GM23248 (cell line): ENCODE results near the gene ITGB1BP1. TPM values are rescaled to one million over a fixed set of nuclear protein-coding genes. Genes with fewer than 3 reads are reported as not detected.
"Not testable (repeated sequence)": the region's sequence is repeated elsewhere in the genome, so short reads cannot be mapped to it uniquely, and the experiment has no call there.

Source experiments
- DNase-seq: peaks from one replicate; pipeline ENCODE4 v3.0.0-alpha.2; 2015
- H2AFZ ChIP-seq: fragments of 200-600 bp; sonication (generic); 2 replicates; pipeline ENCODE4 v1.6.1; 2016; ENCODE audit warnings: antibody characterized with exemption
- H3F3A ChIP-seq: fragments of 200-600 bp; sonication (generic); 2 replicates; pipeline ENCODE4 v1.6.1; 2016; ENCODE audit warnings: mild to moderate bottlenecking, antibody characterized with exemption, mixed run types; ENCODE audit not compliant: insufficient read depth
- H3K27ac ChIP-seq: fragments of 200-600 bp; sonication (generic); 2 replicates; pipeline ENCODE4 v1.5.1; 2016; ENCODE audit warnings: mild to moderate bottlenecking
- H3K27me3 ChIP-seq: fragments of 200-600 bp; sonication (generic); replicated peaks from 2 replicates; pipeline ENCODE4 v1.6.1; 2016; ENCODE audit warnings: mild to moderate bottlenecking; ENCODE audit not compliant: insufficient read depth
- H3K36me3 ChIP-seq: fragments of 200-600 bp; sonication (generic); 2 replicates; pipeline ENCODE4 v1.6.1; 2016; ENCODE audit warnings: low read depth, mild to moderate bottlenecking
- H3K4me1 ChIP-seq: fragments of 200-600 bp; sonication (generic); 2 replicates; pipeline ENCODE4 v1.6.1; 2016; ENCODE audit warnings: mild to moderate bottlenecking; ENCODE audit not compliant: insufficient read depth
- H3K4me2 ChIP-seq: fragments of 200-600 bp; sonication (generic); one replicate; pipeline ENCODE4 v1.6.1; 2016; ENCODE audit warnings: mild to moderate bottlenecking; ENCODE audit not compliant: unreplicated experiment
- H3K4me3 ChIP-seq: fragments of 200-600 bp; sonication (generic); 2 replicates; pipeline ENCODE4 v1.5.1; 2016; ENCODE audit warnings: mild to moderate bottlenecking
- H3K79me2 ChIP-seq: fragments of 200-600 bp; sonication (generic); 2 replicates; pipeline ENCODE4 v1.6.1; 2016; ENCODE audit warnings: mild to moderate bottlenecking; ENCODE audit not compliant: insufficient read depth
- H3K9ac ChIP-seq: fragments of 200-600 bp; sonication (generic); 2 replicates; pipeline ENCODE4 v1.6.1; 2016; ENCODE audit warnings: mild to moderate bottlenecking
- H3K9me2 ChIP-seq: fragments of 200-600 bp; sonication (generic); 2 replicates; pipeline ENCODE4 v1.6.1; 2016; ENCODE audit warnings: mixed run types, mild to moderate bottlenecking, moderate library complexity; ENCODE audit not compliant: insufficient read depth
- H3K9me3 ChIP-seq: fragments of 200-600 bp; sonication (generic); one replicate; pipeline ENCODE4 v1.6.1; 2017; ENCODE audit warnings: low read depth
- H4K20me1 ChIP-seq: fragments of 200-600 bp; sonication (generic); 2 replicates; pipeline ENCODE4 v1.6.0; 2016; ENCODE audit not compliant: insufficient read depth
- EZH2 ChIP-seq: fragments of 200-600 bp; sonication (generic); IDR thresholded peaks from 2 replicates; pipeline ENCODE4 v1.6.1; 2018; ENCODE audit warnings: antibody characterized with exemption, mild to moderate bottlenecking; ENCODE audit not compliant: insufficient read depth, poor library complexity, severe bottlenecking
- EZH2phosphoT487 ChIP-seq: fragments of 200-600 bp; sonication (generic); IDR thresholded peaks from 2 replicates; pipeline ENCODE4 v1.6.1; 2018; ENCODE audit warnings: antibody characterized with exemption, moderate library complexity, mild to moderate bottlenecking, low read depth; ENCODE audit not compliant: insufficient read depth
- WGBS, 2 experiments: methylation state at CpG; one replicate each; pipeline ENCODE4 v1.1.6; 2015 to 2017; ENCODE audit warnings: low lambda C conversion rate in 2 of 2, low coverage in 1 of 2; ENCODE audit errors: missing lambda C conversion rate in 2 of 2; 5-methylcytosine and 5-hydroxymethylcytosine counted together
- in situ Hi-C: fragments of 300-500 bp; cut with MboI; formaldehyde crosslinking; loops from 2 replicates; pipeline ENCODE4 v1.15.0; 2020
- polyA plus RNA-seq: library from polyadenylated mRNA; unstranded; fragments of >200 nt; fragmentation: Nextera tagmentation; extraction: Ambion mirVana; gene quantifications from 2 replicates; pipeline ENCODE4 v1.2.1, GENCODE V29; 2016
- total RNA-seq: library from RNA; depleted of rRNA; stranded (reverse); fragments of >200 nt; shearing (Covaris generic); gene quantifications from 2 replicates; pipeline ENCODE4 v1.2.3, GENCODE V29; 2014

Gene ITGB1BP1
- total and polyA plus RNA-seq, 2 experiments from 2014 or later, result 39.0 to 289 TPM

DNA sequence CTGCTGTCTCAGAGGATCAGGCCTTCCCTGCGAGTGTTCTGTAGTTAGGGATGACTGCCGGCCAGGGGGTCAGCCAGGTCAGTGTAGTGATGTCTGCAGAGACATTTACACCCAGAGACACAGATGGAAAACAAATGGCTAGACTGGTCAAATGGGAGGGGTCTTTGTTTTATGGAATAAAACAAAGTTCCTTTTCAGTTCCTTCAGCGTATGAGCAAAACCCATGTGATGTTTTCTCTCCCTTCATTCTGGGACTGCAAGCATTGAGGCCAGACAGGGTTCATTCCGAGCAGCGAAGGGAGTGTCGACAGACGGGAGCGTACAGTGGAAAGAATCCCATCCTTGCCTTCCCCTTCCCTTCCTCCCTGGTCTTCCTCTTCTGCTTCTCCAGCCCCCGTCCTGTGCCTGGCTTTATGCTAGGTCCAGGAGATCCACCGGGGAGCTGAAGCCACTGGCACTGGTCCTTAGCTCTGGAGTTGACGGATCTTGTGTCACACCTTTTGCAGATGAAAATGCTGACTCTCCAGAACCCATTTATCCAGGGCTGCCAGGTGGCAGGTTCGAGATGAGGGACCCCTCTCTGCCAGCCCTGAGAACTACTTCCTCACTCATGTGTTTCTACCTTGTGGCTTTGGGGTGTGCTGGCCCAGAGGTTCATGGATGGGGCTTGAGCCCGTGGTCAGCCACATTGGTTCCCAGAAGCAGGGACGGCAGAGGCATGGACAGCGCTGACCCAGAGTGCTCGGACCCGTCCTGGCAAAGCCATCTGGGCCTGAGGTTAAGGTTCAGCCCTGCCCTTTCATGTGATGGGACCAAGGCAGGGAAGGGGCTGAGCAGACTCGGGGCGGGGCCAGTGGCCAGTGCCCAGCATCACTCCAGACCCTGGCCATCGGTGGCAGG lies 24.2 kb downstream of the ITGB1BP1 start:
- TF ChIP-seq EZH2phosphoT487 (no peak), EZH2 (no peak)
- Histone ChIP-seq H3K27ac (no peak overlapping the region), H3K4me3 (no peak overlapping the region), H3K9me2 (no peaks in the 10 kb centered on the region), H3K4me1 (peaks cover 10% of the 10 kb centered on the region; the same call in 1 of the 2 replicates), H3K79me2 (no peaks in the 10 kb centered on the region), H3K36me3 (peaks cover 32% of the 10 kb centered on the region), H3K27me3 (no peaks in the 10 kb centered on the region), H4K20me1 (no peaks in the 10 kb centered on the region), H3K4me2 (no peak overlapping the region), H3K9ac (no peak overlapping the region), H3K9me3 (no peaks in the 10 kb centered on the region), H2AFZ (no peak overlapping the region), H3F3A (peaks cover 32% of the 10 kb centered on the region)
- in situ Hi-C loops, result no loop called here
- no peak for DNase-seq
- WGBS, 2 experiments, result 69 to 70% methylated on average over 20 of the region's 20 CpGs

DNA sequence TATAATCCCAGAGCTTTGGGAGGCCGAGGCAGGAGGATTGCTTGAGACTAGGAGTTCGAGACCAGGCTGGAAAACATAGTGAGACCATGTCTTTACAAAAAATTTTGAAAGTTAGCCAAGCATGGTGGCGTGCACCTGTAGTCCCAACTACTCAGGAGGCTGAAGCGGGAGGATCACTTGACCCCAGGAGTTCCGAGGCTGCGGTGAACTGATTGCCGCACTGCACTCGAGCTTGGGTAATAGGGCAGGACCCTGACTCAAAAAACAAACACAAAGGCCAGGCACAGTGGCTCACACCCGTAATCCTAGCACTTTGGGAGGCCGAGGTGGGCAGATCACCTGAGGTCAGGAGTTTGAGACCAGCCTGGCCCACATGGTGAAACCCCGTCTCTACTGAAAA lies 25.1 kb downstream of the ITGB1BP1 start:
- H3K27me3 ChIP-seq, H3K27ac ChIP-seq, H3K79me2 ChIP-seq, H3K4me2 ChIP-seq, H3K4me1 ChIP-seq, DNase-seq, in situ Hi-C loops, H3K4me3 ChIP-seq, H4K20me1 ChIP-seq, H3K9me3 ChIP-seq, H3K9ac ChIP-seq, H2AFZ ChIP-seq, H3K9me2 ChIP-seq: not testable (repeated sequence)
- peaks cover 23% of the 10 kb centered on the region; the same call in 1 of the 2 replicates for H3F3A ChIP-seq
- H3K36me3 ChIP-seq, result peaks cover 34% of the 10 kb centered on the region
- WGBS, 2 experiments, result 97 to 99% methylated on average over 11 of the region's 11 CpGs

DNA sequence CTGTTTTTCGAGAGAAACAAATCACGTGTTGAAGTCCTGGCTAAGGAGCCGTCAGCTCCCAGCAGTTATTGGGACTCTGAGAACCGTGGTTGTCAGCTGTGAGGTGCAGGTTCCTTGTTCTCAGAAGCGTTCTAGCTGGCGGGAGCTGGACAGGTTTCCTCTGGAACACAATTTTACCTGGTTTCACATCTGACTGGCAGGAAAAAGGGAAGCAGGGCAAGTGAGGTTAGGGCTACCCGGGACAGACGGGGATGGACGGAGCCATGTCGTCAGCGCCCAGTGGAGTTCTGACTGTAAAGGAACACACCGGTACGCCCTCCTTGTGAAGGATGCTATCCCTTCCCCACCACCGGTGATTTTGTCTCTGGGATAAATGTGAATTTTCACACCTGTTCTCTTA lies 26.1 kb downstream of the ITGB1BP1 start:
- no peaks in the 10 kb centered on the region for H3K27me3 ChIP-seq
- peaks cover 1% of the 10 kb centered on the region; the same call in 1 of the 2 replicates for H3K79me2 ChIP-seq
- in situ Hi-C loops, result no loop called here
- H3K9ac ChIP-seq, result no peak overlapping the region
- no peak overlapping the region for H3K27ac ChIP-seq
- H4K20me1 ChIP-seq, result no peaks in the 10 kb centered on the region
- peaks cover 13% of the 10 kb centered on the region; the same call in 1 of the 2 replicates for H3F3A ChIP-seq
- no peaks in the 10 kb centered on the region for H3K9me2 ChIP-seq
- no peak for DNase-seq
- TF ChIP-seq EZH2phosphoT487, result no peak
- no peak for TF ChIP-seq EZH2
- no peaks in the 10 kb centered on the region for H3K9me3 ChIP-seq
- no peak overlapping the region for H2AFZ ChIP-seq
- H3K4me3 ChIP-seq, result no peak overlapping the region
- no peak overlapping the region for H3K4me2 ChIP-seq
- H3K36me3 ChIP-seq, result peaks cover 34% of the 10 kb centered on the region
- WGBS, 2 experiments, result 88 to 93% methylated on average over 14 of the region's 14 CpGs
- no peaks in the 10 kb centered on the region for H3K4me1 ChIP-seq

DNA sequence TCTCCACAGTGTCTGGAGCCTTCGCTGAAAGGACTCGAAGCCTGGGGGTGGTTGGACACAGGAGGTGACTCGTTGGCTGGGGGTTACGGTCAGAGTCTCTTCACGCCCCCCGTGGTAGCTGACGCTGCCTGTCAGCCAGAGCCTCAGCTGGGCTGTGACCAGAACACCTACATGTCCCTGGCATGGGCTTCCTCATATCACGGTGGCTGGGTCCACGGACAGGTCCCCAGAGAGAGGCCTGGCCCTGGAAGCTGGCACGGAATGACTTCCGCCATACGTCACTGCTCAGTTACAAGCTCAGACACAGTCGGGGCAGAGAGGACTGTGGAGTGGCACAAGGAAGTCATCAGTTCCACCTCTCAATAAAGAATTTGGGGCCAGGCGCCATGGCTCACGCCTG lies 28.5 kb downstream of the ITGB1BP1 start:
- H3K4me1 ChIP-seq, result no peaks in the 10 kb centered on the region
- in situ Hi-C loops, result no loop called here
- H3F3A ChIP-seq, result peaks cover 8% of the 10 kb centered on the region; the same call in 1 of the 2 replicates
- H3K9ac ChIP-seq, result no peak overlapping the region
- H3K27ac ChIP-seq, result no peak overlapping the region
- H3K9me2 ChIP-seq, result no peaks in the 10 kb centered on the region
- no peak overlapping the region for H3K4me3 ChIP-seq
- H4K20me1 ChIP-seq, result no peaks in the 10 kb centered on the region
- H3K79me2 ChIP-seq, result peaks cover 7% of the 10 kb centered on the region; the same call in 1 of the 2 replicates
- H3K27me3 ChIP-seq, result no peaks in the 10 kb centered on the region
- TF ChIP-seq EZH2phosphoT487, result no peak
- TF ChIP-seq EZH2, result no peak
- H3K4me2 ChIP-seq, result no peak overlapping the region
- H3K36me3 ChIP-seq, result peaks cover 46% of the 10 kb centered on the region
- no peaks in the 10 kb centered on the region for H3K9me3 ChIP-seq
- no peak for DNase-seq
- H2AFZ ChIP-seq, result no peak overlapping the region
- 93 to 94% methylated on average over 15 of the region's 15 CpGs for WGBS, 2 experiments
